ENCODE measurements around the gene RP2. TPM values are rescaled to one million over a fixed set of nuclear protein-coding genes. Genes with fewer than 3 reads are reported as not detected.

Gene RP2
- total and polyA plus RNA-seq, 8 donors = 13.6 to 24.1 (median 16.2) TPM

- DNase-seq (no peak), ATAC-seq (no peak)
- Histone ChIP-seq H3K27me3 (no peaks in the 10 kb centered on the region), H3K9me3 (no peaks in the 10 kb centered on the region), H3K27ac (no peak overlapping the region), H3K4me3 (no peak overlapping the region), H3K4me1 (peaks cover 0 to 7% of the 10 kb centered on the region in 2 donors), H3K36me3 (no peaks in the 10 kb centered on the region)
- TF ChIP-seq CTCF (IDR thresholded peaks at IDR 0.05) = no peak
- intact Hi-C loops (cut with DNase I) = no loop called here
Observed at GRCh38 chrX:46831765-46832327, 5.0 kb upstream of the RP2 start.

GRCh38 chrX:46837558-46838485 lies 979 bp downstream of the RP2 start:
- Histone ChIP-seq H3K27me3 (no peaks in the 10 kb centered on the region), H3K4me1 (peaks cover 0 to 33% of the 10 kb centered on the region in 2 donors), H3K9me3 (no peaks in the 10 kb centered on the region), H3K27ac (peak overlapping the region; percentile 91 to 97), H3K36me3 (no peaks in the 10 kb centered on the region), H3K4me3 (peak overlapping the region; percentile 37 to 58)
- intact Hi-C loops (cut with DNase I) = no loop called here
- ATAC-seq (peak; percentile 11), DNase-seq (no peak)
- no peak for TF ChIP-seq CTCF (IDR thresholded peaks at IDR 0.05)

GRCh38 chrX:46838486-46838870 lies 1.6 kb downstream of the RP2 start:
- Histone ChIP-seq H3K4me3 (peak overlapping the region in 1 of 2 donors; percentile 58), H3K9me3 (no peaks in the 10 kb centered on the region), H3K36me3 (no peaks in the 10 kb centered on the region), H3K27me3 (no peaks in the 10 kb centered on the region), H3K4me1 (peaks cover 0 to 26% of the 10 kb centered on the region in 2 donors), H3K27ac (peak overlapping the region; percentile 91 to 97)
- no peak for ATAC-seq
- intact Hi-C loops (cut with DNase I) = no loop called here
- no peak for TF ChIP-seq CTCF (IDR thresholded peaks at IDR 0.05)
- no peak for DNase-seq

GRCh38 chrX:46838974-46839480 lies 2.2 kb downstream of the RP2 start:
- no peaks in the 10 kb centered on the region for H3K9me3 ChIP-seq
- no peaks in the 10 kb centered on the region for H3K36me3 ChIP-seq
- TF ChIP-seq CTCF (IDR thresholded peaks at IDR 0.05) = no peak
- H3K4me3 ChIP-seq = peak overlapping the region in 1 of 2 donors; percentile 58
- DNase-seq = no peak
- ATAC-seq = no peak
- no peaks in the 10 kb centered on the region for H3K27me3 ChIP-seq
- intact Hi-C loops (cut with DNase I) = no loop called here
- H3K27ac ChIP-seq = peak overlapping the region in 1 of 2 donors; percentile 91
- H3K4me1 ChIP-seq = peaks cover 0 to 26% of the 10 kb centered on the region in 2 donors

- DNase-seq = no peak
- H3K4me1 ChIP-seq = peaks cover 0 to 26% of the 10 kb centered on the region in 2 donors
- TF ChIP-seq CTCF (IDR thresholded peaks at IDR 0.05) = no peak
- no peaks in the 10 kb centered on the region for H3K9me3 ChIP-seq
- intact Hi-C loops (cut with DNase I) = no loop called here
- no peaks in the 10 kb centered on the region for H3K36me3 ChIP-seq
- no peaks in the 10 kb centered on the region for H3K27me3 ChIP-seq
- ATAC-seq = no peak
- H3K27ac ChIP-seq = peak overlapping the region; percentile 4 to 33
- no peak overlapping the region for H3K4me3 ChIP-seq
Observed at GRCh38 chrX:46840946-46841345, 4.1 kb downstream of the RP2 start.

Data from left lung (tissue), 10 donors.